H9 (cell line): ENCODE measurements around the gene IKZF1. TPM values are rescaled to one million over a fixed set of nuclear protein-coding genes. Genes with fewer than 3 reads are reported as not detected.

Experiments used
- DNase-seq: peaks from one replicate; pipeline ENCODE4 v3.0.0-alpha.2; 2017
- H2AFZ ChIP-seq: one replicate; pipeline ENCODE4 v1.6.1; 2013; ENCODE audit warnings: mild to moderate bottlenecking, low read length, control low read depth, moderate library complexity
- H2AK5ac ChIP-seq: 2 replicates; pipeline ENCODE4 v1.6.1; 2013; ENCODE audit warnings: low read length, control low read depth, mixed read lengths; ENCODE audit not compliant: insufficient read length
- H2BK120ac ChIP-seq: one replicate; pipeline ENCODE4 v1.6.1; 2013; ENCODE audit warnings: low read depth, mild to moderate bottlenecking, low read length, control low read depth, inconsistent platforms; ENCODE audit not compliant: poor library complexity, severe bottlenecking
- H2BK12ac ChIP-seq: 2 replicates; pipeline ENCODE4 v1.6.1; 2013; ENCODE audit warnings: low read length, control low read depth, mixed read lengths, low read depth; ENCODE audit not compliant: insufficient read length
- H2BK15ac ChIP-seq: 2 replicates; pipeline ENCODE4 v1.6.1; 2013; ENCODE audit warnings: low read depth, low read length, control low read depth
- H2BK20ac ChIP-seq: one replicate; pipeline ENCODE4 v1.6.1; 2013; ENCODE audit warnings: low read depth, mild to moderate bottlenecking, low read length, control low read depth, inconsistent platforms; ENCODE audit not compliant: poor library complexity, severe bottlenecking
- H2BK5ac ChIP-seq: 2 replicates; pipeline ENCODE4 v1.6.1; 2013; ENCODE audit warnings: low read length, control low read depth, mixed read lengths; ENCODE audit not compliant: insufficient read length
- H3K14ac ChIP-seq: 2 replicates; pipeline ENCODE4 v1.6.1; 2013; ENCODE audit warnings: low read length, control low read depth; ENCODE audit not compliant: insufficient read depth
- H3K18ac ChIP-seq: 2 replicates; pipeline ENCODE4 v1.6.1; 2013; ENCODE audit warnings: low read depth, mild to moderate bottlenecking, mixed read lengths, low read length, control low read depth; ENCODE audit not compliant: insufficient read length
- H3K23ac ChIP-seq: 2 replicates; pipeline ENCODE4 v1.6.1; 2013; ENCODE audit warnings: low read length, control low read depth, mixed read lengths, low read depth; ENCODE audit not compliant: insufficient read length
- H3K23me2 ChIP-seq: 2 replicates; pipeline ENCODE4 v1.6.1; 2013; ENCODE audit warnings: low read depth, mild to moderate bottlenecking, mixed read lengths, low read length, control low read depth; ENCODE audit not compliant: insufficient read length, poor library complexity, severe bottlenecking
- H3K27ac ChIP-seq: 2 replicates; pipeline ENCODE4 v1.5.1; 2013; ENCODE audit warnings: low read length, control low read depth, mixed read lengths, low read depth; ENCODE audit not compliant: insufficient read length
- H3K27me3 ChIP-seq: 2 replicates; pipeline ENCODE4 v1.6.1; 2013; ENCODE audit warnings: low read length, control low read depth, inconsistent platforms; ENCODE audit not compliant: insufficient read depth
- H3K4ac ChIP-seq: 2 replicates; pipeline ENCODE4 v1.6.1; 2013; ENCODE audit warnings: low read depth, mild to moderate bottlenecking, control low read depth, inconsistent platforms, low read length, moderate library complexity
- H3K4me1 ChIP-seq: 2 replicates; pipeline ENCODE4 v1.6.1; 2013; ENCODE audit warnings: low read length, control low read depth, inconsistent platforms; ENCODE audit not compliant: insufficient read depth
- H3K4me2 ChIP-seq: 2 replicates; pipeline ENCODE4 v1.6.1; 2013; ENCODE audit warnings: low read length, control low read depth, mixed read lengths; ENCODE audit not compliant: insufficient read length, insufficient read depth
- H3K56ac ChIP-seq: 2 replicates; pipeline ENCODE4 v1.6.1; 2013; ENCODE audit warnings: low read depth, mild to moderate bottlenecking, mixed read lengths, low read length, control low read depth; ENCODE audit not compliant: insufficient read length
- H3K79me1 ChIP-seq: 2 replicates; pipeline ENCODE4 v1.6.1; 2013; ENCODE audit warnings: low read depth, mild to moderate bottlenecking, moderate library complexity, low read length, control low read depth, inconsistent platforms; ENCODE audit not compliant: insufficient read depth, poor library complexity, severe bottlenecking
- H3K79me2 ChIP-seq: 2 replicates; pipeline ENCODE4 v1.6.1; 2013; ENCODE audit warnings: low read length, control low read depth, inconsistent platforms; ENCODE audit not compliant: insufficient read depth
- H3K9ac ChIP-seq: 2 replicates; pipeline ENCODE4 v1.6.1; 2013; ENCODE audit warnings: low read length, control low read depth, mixed read lengths; ENCODE audit not compliant: insufficient read length; ENCODE audit errors: extremely low read depth
- H3K9me3 ChIP-seq: one replicate; pipeline ENCODE4 v1.6.1; 2013; ENCODE audit warnings: low read depth, low read length, inconsistent platforms; ENCODE audit not compliant: control insufficient read depth
- H3T11ph ChIP-seq: one replicate; pipeline ENCODE4 v1.6.1; 2013; ENCODE audit warnings: mild to moderate bottlenecking, low read length, control low read depth, inconsistent platforms
- H4K20me1 ChIP-seq: one replicate; pipeline ENCODE4 v1.6.1; 2013; ENCODE audit not compliant: control insufficient read depth, insufficient read length, insufficient read depth
- H4K5ac ChIP-seq: 2 replicates; pipeline ENCODE4 v1.6.1; 2013; ENCODE audit warnings: low read depth, mild to moderate bottlenecking, mixed read lengths, low read length, control low read depth; ENCODE audit not compliant: insufficient read length
- H4K8ac ChIP-seq: replicated peaks from 2 replicates; pipeline ENCODE4 v1.6.1; 2013; ENCODE audit warnings: low read length, control low read depth, mixed read lengths, low read depth; ENCODE audit not compliant: insufficient read length
- H4K91ac ChIP-seq: 2 replicates; pipeline ENCODE4 v1.6.1; 2013; ENCODE audit warnings: low read depth, mild to moderate bottlenecking, moderate library complexity, mixed read lengths, low read length, control low read depth; ENCODE audit not compliant: insufficient read length
- H3K27ac Mint-ChIP-seq, 3 experiments: 2 replicates in 2 of 3; 3 replicates in 1 of 3; pipeline ENCODE4 v1.8.0; 2020 to 2021; ENCODE audit warnings: mixed read lengths in 3 of 3, mild to moderate bottlenecking in 1 of 3, moderate library complexity in 1 of 3
- H3K27me3 Mint-ChIP-seq: 2 replicates; pipeline ENCODE4 v1.8.0; 2021; ENCODE audit warnings: low read depth, mild to moderate bottlenecking, moderate library complexity, mixed read lengths
- H3K36me3 Mint-ChIP-seq, 3 experiments: 2 replicates in 2 of 3; 3 replicates in 1 of 3; pipeline ENCODE4 v1.8.0; 2020 to 2021; ENCODE audit warnings: low read depth in 3 of 3, mixed read lengths in 3 of 3; ENCODE audit not compliant: insufficient read depth in 1 of 3
- H3K4me1 Mint-ChIP-seq, 2 experiments: 2 replicates each; pipeline ENCODE4 v1.8.0; 2020; ENCODE audit warnings: mixed read lengths in 2 of 2
- H3K4me3 Mint-ChIP-seq, 2 experiments: 2 replicates in 1 of 2; 3 replicates in 1 of 2; pipeline ENCODE4 v1.8.0; 2020 to 2021; ENCODE audit warnings: mild to moderate bottlenecking in 2 of 2, mixed read lengths in 2 of 2, moderate library complexity in 1 of 2
- H3K9me3 Mint-ChIP-seq, 2 experiments: 2 replicates in 1 of 2; 3 replicates in 1 of 2; pipeline ENCODE4 v1.8.0; 2020; ENCODE audit warnings: mild to moderate bottlenecking in 2 of 2, mixed read lengths in 2 of 2, moderate library complexity in 1 of 2
- WGBS: extraction: QIAGEN DNeasy Blood & Tissue Kit; methylation state at CpG from one replicate; pipeline ENCODE4 v1.1.7; 2013; ENCODE audit warnings: missing lambda C conversion rate, low lambda C conversion rate, mixed read lengths; ENCODE audit not compliant: insufficient read length; ENCODE audit errors: extremely low coverage; 5-methylcytosine and 5-hydroxymethylcytosine counted together
- total RNA-seq: library from RNA; stranded (reverse); gene quantifications from 2 replicates; pipeline ENCODE4 v1.2.1, GENCODE V29; 2021
- TF ChIP-seq, protein P1 (sequence below): fragments of 200-600 bp; sonication (generic); conservative IDR thresholded peaks from 3 replicates; pipeline ENCODE4 v1.8.0; 2021; ENCODE audit warnings: antibody characterized with exemption, mild to moderate bottlenecking

Gene IKZF1
- total RNA-seq, 1 experiment from 2014 or later: 0.98 TPM

DNA sequence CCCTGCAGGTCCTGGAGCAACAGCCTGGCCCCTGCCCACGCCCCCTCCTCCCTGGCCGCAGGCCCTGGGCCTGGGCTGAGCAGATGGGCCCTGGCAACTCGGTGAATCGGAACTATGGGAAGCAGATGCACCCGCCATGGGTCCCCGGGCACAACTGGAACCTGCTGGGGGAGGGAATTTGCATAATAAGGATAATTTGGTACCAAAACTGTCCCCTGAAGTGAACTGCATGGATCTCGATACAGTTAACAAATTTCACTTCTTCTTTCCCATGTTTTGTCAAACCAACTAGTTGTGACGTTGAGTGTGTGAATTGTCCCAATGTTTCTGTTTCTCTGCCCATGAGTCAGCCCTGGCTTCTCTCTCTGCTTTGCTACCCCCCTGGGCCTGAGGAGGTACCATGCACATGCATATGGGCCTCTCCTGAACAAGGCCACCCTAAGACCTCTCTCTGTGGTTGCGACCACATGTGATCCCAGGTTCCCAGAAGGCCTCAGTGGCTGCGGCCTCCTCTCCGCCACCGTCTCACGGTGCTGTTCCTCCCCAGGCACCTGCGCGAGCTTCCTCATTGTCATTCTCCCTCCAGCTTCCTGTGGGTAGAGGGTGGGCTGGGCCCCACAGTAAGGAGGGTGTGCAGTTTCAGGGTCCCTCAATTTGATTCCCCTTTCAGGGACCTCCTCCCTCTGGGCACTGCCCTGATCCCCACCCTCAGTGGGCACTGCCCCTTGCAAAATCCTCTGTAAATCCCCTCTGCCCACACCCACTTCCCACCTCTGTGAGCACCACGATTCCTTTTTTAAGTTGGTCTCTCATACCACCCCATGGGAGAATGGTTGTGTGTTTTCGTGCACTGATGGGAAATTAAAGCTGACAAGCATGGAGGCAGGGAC, 105.6 kb downstream of the IKZF1 start:
- Histone ChIP-seq H3T11ph (no peak overlapping the region), H4K91ac (no peak overlapping the region), H3K9me3 (no peaks in the 10 kb centered on the region), H3K27me3 (no peaks in the 10 kb centered on the region), H3K27ac (no peak overlapping the region), H3K23me2 (no peaks in the 10 kb centered on the region), H2BK120ac (no peak overlapping the region), H3K4ac (no peak overlapping the region), H3K56ac (no peak overlapping the region), H3K79me2 (no peaks in the 10 kb centered on the region), H3K4me2 (no peak overlapping the region), H4K8ac (no peak overlapping the region), H2BK15ac (no peak overlapping the region), H3K4me1 (no peaks in the 10 kb centered on the region), H3K18ac (no peak overlapping the region), H2BK5ac (no peak overlapping the region), H2AFZ (no peak overlapping the region), H3K79me1 (no peaks in the 10 kb centered on the region), H2BK20ac (no peak overlapping the region), H4K5ac (no peak overlapping the region), H2BK12ac (no peak overlapping the region), H3K23ac (no peak overlapping the region), H3K14ac (no peak overlapping the region), H3K9ac (no peak overlapping the region), H2AK5ac (no peak overlapping the region), H4K20me1 (no peaks in the 10 kb centered on the region)
- DNase-seq: no peak
- no peaks in the 10 kb centered on the region for H3K9me3 Mint-ChIP-seq
- no peak overlapping the region for H3K4me3 Mint-ChIP-seq
- peaks cover 2% of the 10 kb centered on the region; the same call in 1 of the 2 replicates for H3K27me3 Mint-ChIP-seq
- H3K27ac Mint-ChIP-seq: no peak overlapping the region
- no peaks in the 10 kb centered on the region for H3K36me3 Mint-ChIP-seq
- no peaks in the 10 kb centered on the region for H3K4me1 Mint-ChIP-seq
- TF ChIP-seq, protein P1, sequence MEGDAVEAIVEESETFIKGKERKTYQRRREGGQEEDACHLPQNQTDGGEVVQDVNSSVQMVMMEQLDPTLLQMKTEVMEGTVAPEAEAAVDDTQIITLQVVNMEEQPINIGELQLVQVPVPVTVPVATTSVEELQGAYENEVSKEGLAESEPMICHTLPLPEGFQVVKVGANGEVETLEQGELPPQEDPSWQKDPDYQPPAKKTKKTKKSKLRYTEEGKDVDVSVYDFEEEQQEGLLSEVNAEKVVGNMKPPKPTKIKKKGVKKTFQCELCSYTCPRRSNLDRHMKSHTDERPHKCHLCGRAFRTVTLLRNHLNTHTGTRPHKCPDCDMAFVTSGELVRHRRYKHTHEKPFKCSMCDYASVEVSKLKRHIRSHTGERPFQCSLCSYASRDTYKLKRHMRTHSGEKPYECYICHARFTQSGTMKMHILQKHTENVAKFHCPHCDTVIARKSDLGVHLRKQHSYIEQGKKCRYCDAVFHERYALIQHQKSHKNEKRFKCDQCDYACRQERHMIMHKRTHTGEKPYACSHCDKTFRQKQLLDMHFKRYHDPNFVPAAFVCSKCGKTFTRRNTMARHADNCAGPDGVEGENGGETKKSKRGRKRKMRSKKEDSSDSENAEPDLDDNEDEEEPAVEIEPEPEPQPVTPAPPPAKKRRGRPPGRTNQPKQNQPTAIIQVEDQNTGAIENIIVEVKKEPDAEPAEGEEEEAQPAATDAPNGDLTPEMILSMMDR: no peak
- no CpG with 5 or more reads among the region's 17 CpGs for WGBS
